HCT116 (cell line): ENCODE data around the gene MYZAP. TPM values are rescaled to one million over a fixed set of nuclear protein-coding genes. Genes with fewer than 3 reads are reported as not detected.

Experiments used
- ATAC-seq: fragments of 200-7000 bp; cut with Tn5 transposase; 2 replicates; pipeline ENCODE4 v1.9.1; 2020; ENCODE audit warnings: mild to moderate bottlenecking, moderate library complexity
- BruUV-seq: library from RNA; stranded (reverse); fragments of 400-500 nt; replicated peaks from 2 replicates; lab custom pipeline; 2021; lab: Mats Ljungman, UMichigan
- CTCF ChIA-PET: fragments of 300-600 bp; sonication (Branson Sonifier 250); formaldehyde crosslinking; loops from one replicate; lab custom pipeline; 2021; ENCODE audit warnings: antibody characterized with exemption; lab: Charles Lee
- POLR2A ChIA-PET: fragments of 300-600, 350-600 bp; sonication (Branson Sonifier 250); formaldehyde crosslinking; loops from one replicate; lab custom pipeline; 2021; ENCODE audit warnings: antibody characterized with exemption; lab: Charles Lee
- RAD21 ChIA-PET, 2 experiments: fragments of 300-600 bp; sonication (Branson Sonifier 250); formaldehyde crosslinking; loops; one replicate each; lab custom pipeline; 2023; ENCODE audit warnings: low total read pairs in 2 of 2; ENCODE audit not compliant: uncharacterized antibody in 2 of 2, unreplicated experiment in 2 of 2, low non-redundant PET in 1 of 2; lab: Charles Lee
- DNase-seq: peaks from one replicate; pipeline ENCODE4 v3.0.0-alpha.2; 2010; ENCODE audit warnings: low read depth, low spot score
- H2AFZ ChIP-seq: fragments of 200-600 bp; shearing (Covaris generic), sonication (generic); 2 replicates; pipeline ENCODE4 v1.6.1; 2017; ENCODE audit warnings: low read depth, mixed run types, mixed read lengths, antibody characterized with exemption, low read length; ENCODE audit not compliant: poor library complexity, severe bottlenecking
- H3K27ac ChIP-seq: 2 replicates; pipeline ENCODE4 v1.5.1; 2012; ENCODE audit warnings: low read depth, low read length
- H3K27me3 ChIP-seq: fragments of 200-600 bp; sonication (generic); 2 replicates; pipeline ENCODE4 v1.6.1; 2016; ENCODE audit warnings: mixed run types, low read length, mixed read lengths; ENCODE audit not compliant: insufficient read depth
- H3K36me3 ChIP-seq, 2 experiments: fragments of 200-500 bp in 1 of 2; fragments of 200-600 bp in 1 of 2; sonication (Bioruptor generic) in 1 of 2; sonication (generic) in 1 of 2; 2 replicates each; pipeline versions ENCODE4 v1.5.1 to v1.6.1; 2014 to 2016; ENCODE audit warnings: low read length in 2 of 2, inconsistent platforms in 1 of 2, mixed read lengths in 1 of 2, mixed run types in 1 of 2; ENCODE audit not compliant: insufficient read depth in 2 of 2, control insufficient read depth in 1 of 2
- H3K4me1 ChIP-seq, 2 experiments: fragments of 200-600 bp in 1 of 2; sonication (generic) in 1 of 2; 2 replicates each; pipeline versions ENCODE4 v1.5.1 to v1.6.1; 2012 to 2017; ENCODE audit warnings: low read length in 2 of 2, inconsistent platforms in 1 of 2, mild to moderate bottlenecking in 1 of 2, mixed read lengths in 1 of 2, mixed run types in 1 of 2, moderate library complexity in 1 of 2; ENCODE audit not compliant: insufficient read depth in 2 of 2, control insufficient read depth in 1 of 2
- H3K4me2 ChIP-seq: fragments of 200-600 bp; sonication (generic); 2 replicates; pipeline ENCODE4 v1.6.1; 2017; ENCODE audit warnings: mixed run types, low read length, mixed read lengths
- H3K4me3 ChIP-seq, 2 experiments: fragments of 200-600 bp in 1 of 2; sonication (generic) in 1 of 2; replicated peaks in 1 of 2; 2 replicates each; pipeline ENCODE4 v1.5.1; 2011 to 2016; ENCODE audit warnings: low read length in 2 of 2, control low read depth in 1 of 2, low read depth in 1 of 2, mild to moderate bottlenecking in 1 of 2, mixed read lengths in 1 of 2, mixed run types in 1 of 2
- H3K79me2 ChIP-seq: fragments of 200-600 bp; sonication (generic); 2 replicates; pipeline ENCODE4 v1.6.1; 2017; ENCODE audit warnings: mild to moderate bottlenecking, mixed run types, low read length, moderate library complexity, mixed read lengths; ENCODE audit not compliant: insufficient read depth
- H3K9ac ChIP-seq: fragments of 200-600 bp; sonication (generic); 2 replicates; pipeline ENCODE4 v1.6.1; 2016; ENCODE audit warnings: low read length, mixed read lengths
- H3K9me2 ChIP-seq: fragments of 200-600 bp; sonication (generic), shearing (Covaris generic); 2 replicates; pipeline ENCODE4 v1.6.1; 2017; ENCODE audit warnings: mixed run types, mild to moderate bottlenecking, moderate library complexity; ENCODE audit not compliant: insufficient read depth
- H3K9me3 ChIP-seq, 2 experiments: fragments of 200-500 bp in 1 of 2; fragments of 200-600 bp in 1 of 2; sonication (Bioruptor generic) in 1 of 2; sonication (generic) in 1 of 2; 2 replicates each; pipeline ENCODE4 v1.6.1; 2014 to 2017; ENCODE audit warnings: low read length in 2 of 2, mixed read lengths in 2 of 2, inconsistent platforms in 1 of 2, low read depth in 1 of 2, mild to moderate bottlenecking in 1 of 2, mixed run types in 1 of 2, moderate library complexity in 1 of 2; ENCODE audit not compliant: control insufficient read depth in 1 of 2, insufficient read depth in 1 of 2
- H4K20me1 ChIP-seq: fragments of 200-600 bp; sonication (generic), shearing (Covaris generic); 2 replicates; pipeline ENCODE4 v1.6.1; 2017; ENCODE audit warnings: mixed run types, mild to moderate bottlenecking, moderate library complexity; ENCODE audit not compliant: insufficient read depth
- CEBPB ChIP-seq: IDR thresholded peaks from 2 replicates; pipeline ENCODE4 v1.6.1; 2012; ENCODE audit warnings: low read depth
- EZH2 ChIP-seq: fragments of 200-600 bp; sonication (generic); IDR thresholded peaks from 2 replicates; pipeline ENCODE4 v1.6.1; 2017; ENCODE audit warnings: antibody characterized with exemption, mixed run types
- EZH2phosphoT487 ChIP-seq: fragments of 200-600 bp; IDR thresholded peaks from 2 replicates; pipeline ENCODE4 v1.6.1; 2018; ENCODE audit warnings: antibody characterized with exemption, borderline replicate concordance
- REST ChIP-seq: IDR thresholded peaks from 2 replicates; pipeline ENCODE4 v1.6.1; 2012; ENCODE audit warnings: low read depth
- YY1 ChIP-seq: IDR thresholded peaks from 2 replicates; pipeline ENCODE4 v1.6.1; 2011; ENCODE audit warnings: low read length, low read depth, moderate library complexity, mild to moderate bottlenecking; ENCODE audit not compliant: insufficient replicate concordance; ENCODE audit errors: extremely low read depth
- ZFX ChIP-seq: fragments of 450-650 bp; IDR thresholded peaks from 2 replicates; pipeline ENCODE4 v1.6.1; 2017
- ZNF274 ChIP-seq: fragments of 200-500 bp; sonication (Bioruptor generic); IDR thresholded peaks from 2 replicates; pipeline ENCODE4 v1.6.1; 2014; ENCODE audit warnings: mild to moderate bottlenecking, low read depth, low read length, inconsistent platforms
- intact Hi-C: fragments of 100-400 bp; cut with micrococcal nuclease; formaldehyde crosslinking; loops from 2 replicates; pipeline ENCODE4 v1.10.0; 2022
- total RNA-seq: library from RNA; stranded (reverse); gene quantifications from one replicate; pipeline ENCODE4 v1.2.1, GENCODE V29; 2021; ENCODE audit not compliant: unreplicated experiment
- TF ChIP-seq, protein P1 (sequence below): IDR thresholded peaks from 2 replicates; pipeline ENCODE4 v1.6.1; 2012

Gene MYZAP
- total RNA-seq, 1 experiment from 2014 or later = 5.8 TPM

DNA sequence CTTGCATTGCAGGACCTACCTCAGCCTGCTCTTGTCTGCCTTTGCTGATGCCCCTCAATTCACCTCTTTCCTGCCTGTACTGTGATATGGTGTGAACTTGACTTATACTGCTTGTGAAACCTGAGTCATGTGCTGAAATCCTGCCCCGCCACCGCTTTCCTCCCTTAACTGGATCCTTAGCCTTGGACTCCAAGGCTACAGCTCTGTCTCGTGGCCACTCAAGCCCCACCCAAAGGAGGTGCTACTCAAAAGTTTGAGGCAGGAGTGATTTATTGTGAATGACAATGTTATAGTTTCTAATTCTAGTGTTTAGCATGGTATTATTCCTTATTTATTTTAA is 56.1 kb downstream of the MYZAP start:
- no peaks in the 10 kb centered on the region for H3K79me2 ChIP-seq
- no peaks in the 10 kb centered on the region for H3K36me3 ChIP-seq
- no peak for TF ChIP-seq EZH2
- no peak for TF ChIP-seq ZFX
- TF ChIP-seq, protein P1, sequence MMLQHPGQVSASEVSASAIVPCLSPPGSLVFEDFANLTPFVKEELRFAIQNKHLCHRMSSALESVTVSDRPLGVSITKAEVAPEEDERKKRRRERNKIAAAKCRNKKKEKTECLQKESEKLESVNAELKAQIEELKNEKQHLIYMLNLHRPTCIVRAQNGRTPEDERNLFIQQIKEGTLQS = no peak
- no peak for TF ChIP-seq REST
- TF ChIP-seq EZH2phosphoT487 = no peak
- TF ChIP-seq ZNF274 = no peak
- TF ChIP-seq CEBPB = no peak
- TF ChIP-seq YY1 = no peak
- intact Hi-C loops = loop anchor here (10.0 kb wide), 1 partner anchor 427 kb away; no protein-coding TSS in a partner anchor
- H3K4me1 ChIP-seq = peaks cover 0 to 3% of the 10 kb centered on the region in 2 experiments; a peak in 1 of 4 replicates
- no peaks in the 10 kb centered on the region for H3K9me2 ChIP-seq
- CTCF ChIA-PET = no interaction called here
- H3K4me3 ChIP-seq = no peak overlapping the region
- BruUV-seq = no TSS peak
- DNase-seq = no peak
- no peak overlapping the region for H2AFZ ChIP-seq
- no peaks in the 10 kb centered on the region for H3K27me3 ChIP-seq
- POLR2A ChIA-PET = no interaction called here
- RAD21 ChIA-PET = no interaction called here
- H3K27ac ChIP-seq = no peak overlapping the region
- no peak overlapping the region for H3K4me2 ChIP-seq
- H3K9me3 ChIP-seq = no peaks in the 10 kb centered on the region
- no peaks in the 10 kb centered on the region for H4K20me1 ChIP-seq
- no peak for ATAC-seq
- no peak overlapping the region for H3K9ac ChIP-seq
